Measurements from ENCODE around the gene JSRP1. TPM values are rescaled to one million over a fixed set of nuclear protein-coding genes. Genes with fewer than 3 reads are reported as not detected.

JSRP1 gene
- total and polyA plus RNA-seq, 10 of the 15 experiments (the other 5 are each of a cell fraction or from before 2014, with no cell fraction given) = 0.41 to 0.91 (median 0.49) TPM; not detected in 7

DNA sequence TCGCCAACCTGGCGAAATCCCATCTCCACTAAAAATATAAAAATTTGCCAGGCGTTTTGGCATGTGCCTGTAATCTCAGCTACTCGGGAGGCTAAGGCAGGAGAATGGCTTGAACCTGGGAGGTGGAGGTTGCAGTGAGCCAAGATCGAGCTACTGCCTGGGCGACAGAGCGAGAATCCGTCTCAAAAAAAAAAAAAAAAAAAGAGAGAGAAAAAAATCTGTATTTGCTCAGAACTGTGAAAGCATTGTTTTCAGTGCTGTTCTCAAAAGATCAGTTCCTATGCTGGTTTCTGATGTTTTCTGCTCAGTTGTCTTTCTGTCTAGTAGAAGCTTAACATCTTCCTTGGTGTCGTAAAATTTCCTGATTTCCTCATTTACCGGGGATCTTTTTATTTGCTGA is 17.0 kb downstream of the JSRP1 start:
- H3K79me2 ChIP-seq (ENCODE audit: control insufficient read depth, insufficient read depth, low read length) = peaks cover 85% of the 10 kb centered on the region
- H3K36me3 ChIP-seq (ENCODE audit: control insufficient read depth in 2 of 2, insufficient read depth in 2 of 2, low read length in 1 of 2) = peaks cover 10 to 16% of the 10 kb centered on the region in 2 experiments; a peak in 3 of 4 replicates
- no peaks in the 10 kb centered on the region for H3K27me3 ChIP-seq (replicated peaks in 1 of 2; ENCODE audit: control insufficient read depth in 2 of 2, insufficient read depth in 2 of 2, low read length in 1 of 2)
- no peak for ATAC-seq
- in situ Hi-C loops (cut with MboI) = loop anchor here (5.0 kb wide), 1 partner anchor 33 kb away; no protein-coding TSS in a partner anchor
- H3K27ac ChIP-seq (ENCODE audit: control insufficient read depth, insufficient read depth) = no peak overlapping the region; the same call in 1 of the 2 replicates
- intact Hi-C loops (cut with micrococcal nuclease; ENCODE audit: unreplicated experiment) = loop anchor here (5.0 to 10.0 kb wide), 3 partner anchors 88 to 153 kb away; partner anchors contain the start of genes IZUMO4, LSM7, MOB3A and SPPL2B
- POLR2A ChIA-PET = interaction anchor here (0.5 to 4.0 kb wide), 19 partner anchors 13 to 1746 kb away, joined by 3 to 54 read pairs (median 4); partner anchors contain the start of genes DOT1L and LSM7
- 14% methylated on average over 7 of the region's 10 CpGs for WGBS (ENCODE audit: insufficient coverage, insufficient replicate concordance, low lambda C conversion rate, missing lambda C conversion rate)
- CTCF ChIA-PET = interaction anchor here (0.7 to 4.7 kb wide), 17 partner anchors 14 to 398 kb away, joined by 3 to 130 read pairs (median 4); no protein-coding TSS in a partner anchor
- RAD21 ChIA-PET (ENCODE audit: unreplicated experiment) = interaction anchor here (0.6 to 4.2 kb wide), 23 partner anchors 21 to 398 kb away, joined by 3 to 72 read pairs (median 4); partner anchors contain the start of genes AP3D1, GADD45B and LSM7
- peak overlapping the region; percentile 52 for H3K9ac ChIP-seq (ENCODE audit: control insufficient read depth, insufficient read depth, low read length)
- H4K20me1 ChIP-seq (ENCODE audit: control insufficient read depth, insufficient read depth) = peaks cover 27% of the 10 kb centered on the region
- H2AFZ ChIP-seq (ENCODE audit: control insufficient read depth, low read depth, low read length) = no peak overlapping the region
- H3K9me3 ChIP-seq (replicated peaks; ENCODE audit: control insufficient read depth, insufficient read depth, low read length) = no peaks in the 10 kb centered on the region
- peaks cover 15% of the 10 kb centered on the region for H3K4me1 ChIP-seq (ENCODE audit: control insufficient read depth, insufficient read depth, low read length)
- DNase-seq (ENCODE audit: low read depth, low spot score) = no peak
- H3K4me2 ChIP-seq (ENCODE audit: control insufficient read depth, insufficient read depth) = peak overlapping the region; percentile 88
- peak; percentile 86 for FAIRE-seq
- H3K4me3 ChIP-seq = peak overlapping the region; percentile 81
- TF ChIP-seq ZNF384 (IDR thresholded peaks at IDR 0.05; ENCODE audit: borderline replicate concordance, low read depth, low read length) (peak; percentile 81), RBBP5 (conservative IDR thresholded peaks at IDR 0.05) (no peak)
- TF ChIP-seq, protein P1, sequence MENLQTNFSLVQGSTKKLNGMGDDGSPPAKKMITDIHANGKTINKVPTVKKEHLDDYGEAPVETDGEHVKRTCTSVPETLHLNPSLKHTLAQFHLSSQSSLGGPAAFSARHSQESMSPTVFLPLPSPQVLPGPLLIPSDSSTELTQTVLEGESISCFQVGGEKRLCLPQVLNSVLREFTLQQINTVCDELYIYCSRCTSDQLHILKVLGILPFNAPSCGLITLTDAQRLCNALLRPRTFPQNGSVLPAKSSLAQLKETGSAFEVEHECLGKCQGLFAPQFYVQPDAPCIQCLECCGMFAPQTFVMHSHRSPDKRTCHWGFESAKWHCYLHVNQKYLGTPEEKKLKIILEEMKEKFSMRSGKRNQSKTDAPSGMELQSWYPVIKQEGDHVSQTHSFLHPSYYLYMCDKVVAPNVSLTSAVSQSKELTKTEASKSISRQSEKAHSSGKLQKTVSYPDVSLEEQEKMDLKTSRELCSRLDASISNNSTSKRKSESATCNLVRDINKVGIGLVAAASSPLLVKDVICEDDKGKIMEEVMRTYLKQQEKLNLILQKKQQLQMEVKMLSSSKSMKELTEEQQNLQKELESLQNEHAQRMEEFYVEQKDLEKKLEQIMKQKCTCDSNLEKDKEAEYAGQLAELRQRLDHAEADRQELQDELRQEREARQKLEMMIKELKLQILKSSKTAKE (IDR thresholded peaks at IDR 0.05; ENCODE audit: low read depth, poor library complexity, severe bottlenecking) = peak; percentile 13
- SMC1A ChIA-PET (ENCODE audit: uncharacterized antibody, unreplicated experiment) = interaction anchor here (0.9 to 4.3 kb wide), 16 partner anchors 16 to 371 kb away, joined by 3 to 46 read pairs (median 4); partner anchors contain the start of gene AP3D1
- no TSS peak for BruUV-seq (replicated peaks)

All from GM12878 (cell line).